Testis (tissue), 2 donors: ENCODE data around the gene NACC2.

Source experiments
- POLR2A ChIP-seq: fragments of 450-650 bp; IDR thresholded peaks from one replicate; pipeline ENCODE4 v1.6.1; 2017; ENCODE audit warnings: antibody characterized with exemption, mild to moderate bottlenecking, moderate library complexity
- TF ChIP-seq, protein P1 (sequence below), 3 experiments: fragments of 450-650 bp in 2 of 3; fragments of 200-600 bp in 1 of 3; sonication (generic) in 1 of 3; IDR thresholded peaks; one replicate each; pipeline ENCODE4 v1.5.1; 2016 to 2019; ENCODE audit warnings: antibody characterized with exemption in 3 of 3, mild to moderate bottlenecking in 2 of 3, moderate library complexity in 1 of 3

DNA sequence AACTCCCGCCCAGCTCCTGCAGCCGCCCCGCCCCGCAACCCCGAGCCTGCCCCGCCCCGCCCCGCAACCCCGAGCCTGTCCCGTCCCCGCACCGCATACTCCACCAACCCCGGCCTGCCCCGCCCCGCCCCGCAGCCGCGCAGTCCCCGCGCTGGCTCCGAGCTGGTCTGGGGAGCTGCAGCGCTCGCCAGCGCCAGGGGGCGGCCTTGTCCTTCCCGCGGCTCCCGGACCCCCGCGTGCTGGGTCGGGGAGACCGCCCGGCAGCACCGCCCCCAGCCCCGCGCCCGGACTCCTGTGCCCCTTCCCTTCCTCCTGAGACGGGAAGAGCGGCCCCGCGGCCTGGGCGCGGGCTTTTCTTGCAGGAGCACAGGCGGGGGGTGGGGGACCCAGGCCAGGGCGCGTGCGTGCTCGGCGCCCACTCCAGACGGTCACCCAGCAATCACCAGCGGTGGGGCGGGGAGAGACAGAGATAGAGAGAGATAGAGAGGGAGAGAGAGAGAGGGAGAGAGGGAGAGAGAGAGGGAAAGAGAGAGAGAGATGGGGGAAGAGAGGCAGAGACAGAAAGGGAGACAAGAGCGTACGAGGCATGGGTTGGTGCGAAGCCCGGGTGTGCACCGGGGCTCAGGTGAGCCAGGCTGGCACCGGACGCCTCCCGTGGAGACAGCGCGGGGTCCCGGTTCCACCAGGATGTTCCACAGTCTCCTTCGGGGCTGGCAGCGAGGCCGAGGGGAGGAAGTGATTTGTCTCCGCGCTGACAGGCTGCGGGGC lies 38.3 kb upstream of the NACC2 start:
- TF ChIP-seq, protein P1, sequence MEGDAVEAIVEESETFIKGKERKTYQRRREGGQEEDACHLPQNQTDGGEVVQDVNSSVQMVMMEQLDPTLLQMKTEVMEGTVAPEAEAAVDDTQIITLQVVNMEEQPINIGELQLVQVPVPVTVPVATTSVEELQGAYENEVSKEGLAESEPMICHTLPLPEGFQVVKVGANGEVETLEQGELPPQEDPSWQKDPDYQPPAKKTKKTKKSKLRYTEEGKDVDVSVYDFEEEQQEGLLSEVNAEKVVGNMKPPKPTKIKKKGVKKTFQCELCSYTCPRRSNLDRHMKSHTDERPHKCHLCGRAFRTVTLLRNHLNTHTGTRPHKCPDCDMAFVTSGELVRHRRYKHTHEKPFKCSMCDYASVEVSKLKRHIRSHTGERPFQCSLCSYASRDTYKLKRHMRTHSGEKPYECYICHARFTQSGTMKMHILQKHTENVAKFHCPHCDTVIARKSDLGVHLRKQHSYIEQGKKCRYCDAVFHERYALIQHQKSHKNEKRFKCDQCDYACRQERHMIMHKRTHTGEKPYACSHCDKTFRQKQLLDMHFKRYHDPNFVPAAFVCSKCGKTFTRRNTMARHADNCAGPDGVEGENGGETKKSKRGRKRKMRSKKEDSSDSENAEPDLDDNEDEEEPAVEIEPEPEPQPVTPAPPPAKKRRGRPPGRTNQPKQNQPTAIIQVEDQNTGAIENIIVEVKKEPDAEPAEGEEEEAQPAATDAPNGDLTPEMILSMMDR (IDR thresholded peaks at IDR 0.05) = peak in 1 of 3 experiments; percentile 30
- TF ChIP-seq POLR2A = no peak
